HepG2 (cell line): ENCODE data around the gene BAIAP2L2. TPM values are rescaled to one million over a fixed set of nuclear protein-coding genes. Genes with fewer than 3 reads are reported as not detected.
A peak's percentile ranks its signal among the peaks of the same experiment; 100 is the strongest.

Experiments used
- ARNT ChIP-seq: fragments of 450-650 bp; IDR thresholded peaks from 2 replicates; pipeline ENCODE4 v1.6.1; 2017
- ATF6 ChIP-seq: sonication (generic); formaldehyde crosslinking; conservative IDR thresholded peaks from 2 replicates; pipeline ENCODE4 v1.4.0; 2020; ENCODE audit warnings: missing genetic modification reagents
- GATAD1 ChIP-seq: IDR thresholded peaks from 2 replicates; pipeline ENCODE4 v1.6.1; 2016; ENCODE audit warnings: missing genetic modification reagents, missing compliant biosample characterization
- HMGA1 ChIP-seq: sonication (generic); formaldehyde crosslinking; conservative IDR thresholded peaks from 2 replicates; pipeline ENCODE4 v1.4.0; 2020; ENCODE audit warnings: missing genetic modification reagents
- HOXA7 ChIP-seq: sonication (generic); formaldehyde crosslinking; IDR thresholded peaks from 2 replicates; pipeline ENCODE4 v1.8.1; 2022; ENCODE audit warnings: mild to moderate bottlenecking, missing genetic modification reagents, moderate library complexity
- IRF2 ChIP-seq: IDR thresholded peaks from 2 replicates; pipeline ENCODE4 v1.6.1; 2018; ENCODE audit warnings: missing genetic modification reagents, missing compliant biosample characterization
- KLF6 ChIP-seq: IDR thresholded peaks from 2 replicates; pipeline ENCODE4 v1.8.0; 2016; ENCODE audit warnings: missing biosample characterization, missing genetic modification reagents
- KLF9 ChIP-seq: IDR thresholded peaks from 2 replicates; pipeline ENCODE4 v1.6.1; 2016; ENCODE audit warnings: low read depth
- MYPOP ChIP-seq: sonication (generic); formaldehyde crosslinking; IDR thresholded peaks from 2 replicates; pipeline ENCODE4 v1.8.1; 2023; ENCODE audit warnings: mild to moderate bottlenecking, moderate library complexity, missing genetic modification reagents
- NFYC ChIP-seq: IDR thresholded peaks from 2 replicates; pipeline ENCODE4 v1.6.1; 2016; ENCODE audit warnings: missing genetic modification reagents, missing compliant biosample characterization
- PHF21A ChIP-seq: sonication (generic); formaldehyde crosslinking; IDR thresholded peaks from 2 replicates; pipeline ENCODE4 v1.5.0; 2020; ENCODE audit warnings: mild to moderate bottlenecking, missing genetic modification reagents
- PHF8 ChIP-seq: sonication (generic); formaldehyde crosslinking; IDR thresholded peaks from 2 replicates; pipeline ENCODE4 v1.5.0; 2020; ENCODE audit warnings: missing genetic modification reagents
- SAFB2 ChIP-seq: sonication (generic); formaldehyde crosslinking; IDR thresholded peaks from 2 replicates; pipeline ENCODE4 v1.5.1; 2020; ENCODE audit warnings: missing genetic modification reagents, low read depth, mild to moderate bottlenecking, borderline replicate concordance
- THAP11 ChIP-seq: IDR thresholded peaks from 2 replicates; pipeline ENCODE4 v1.6.1; 2016; ENCODE audit warnings: missing biosample characterization, missing genetic modification reagents
- THYN1 ChIP-seq: sonication (generic); formaldehyde crosslinking; IDR thresholded peaks from 2 replicates; pipeline ENCODE4 v1.8.1; 2023; ENCODE audit warnings: low read depth, mild to moderate bottlenecking, moderate library complexity, missing genetic modification reagents, borderline replicate concordance
- YEATS4 ChIP-seq: sonication (generic); formaldehyde crosslinking; IDR thresholded peaks from 2 replicates; pipeline ENCODE4 v1.4.0; 2020; ENCODE audit warnings: missing genetic modification reagents, borderline replicate concordance
- ZBTB34 ChIP-seq: sonication (generic); formaldehyde crosslinking; IDR thresholded peaks from 2 replicates; pipeline ENCODE4 v1.8.0; 2022; ENCODE audit warnings: mild to moderate bottlenecking, missing genetic modification reagents
- ZNF275 ChIP-seq: sonication (generic); formaldehyde crosslinking; IDR thresholded peaks from 2 replicates; pipeline ENCODE4 v1.8.0; 2022; ENCODE audit warnings: missing genetic modification reagents, mild to moderate bottlenecking, inconsistent platforms, borderline replicate concordance
- ZNF556 ChIP-seq: sonication (generic); formaldehyde crosslinking; IDR thresholded peaks from 2 replicates; pipeline ENCODE4 v1.4.0; 2020; ENCODE audit warnings: mild to moderate bottlenecking, missing genetic modification reagents, borderline replicate concordance
- ZNF687 ChIP-seq: sonication (generic); formaldehyde crosslinking; IDR thresholded peaks from 2 replicates; pipeline ENCODE4 v1.5.1; 2020; ENCODE audit warnings: mild to moderate bottlenecking, missing genetic modification reagents, moderate library complexity
- polyA plus RNA-seq, 8 experiments: library from polyadenylated mRNA; depleted of rRNA in 3 of 8; stranded (reverse) in 7 of 8; unstranded in 1 of 8; fragments of >200 nt; fragmentation: Illumina TruSeq in 4 of 8; extraction: Trizol in 4 of 8; gene quantifications; 2 replicates each; pipeline versions ENCODE4 v1.2.1 to v1.2.3, GENCODE V29; 2011 to 2016; ENCODE audit warnings: low read depth in 4 of 8, missing spikeins in 1 of 8, mixed read lengths in 1 of 8; ENCODE audit not compliant: insufficient read depth in 1 of 8
- total RNA-seq, 5 experiments: library from RNA; depleted of rRNA; stranded (reverse); fragments of >200 nt; fragmentation: Illumina TruSeq; extraction: Trizol; gene quantifications; 2 replicates each; pipeline ENCODE4 v1.2.3, GENCODE V29; 2016; ENCODE audit warnings: low read depth in 1 of 5

BAIAP2L2 gene
- total and polyA plus RNA-seq, 2 of the 13 experiments (the other 11 are each of a cell fraction or from before 2014, with no cell fraction given), result 4.4 to 7.5 TPM

- TF ChIP-seq PHF8 (CRISPR knock-in tag) (no peak), THYN1 (CRISPR knock-in tag) (no peak), THAP11 (CRISPR knock-in tag) (no peak), YEATS4 (CRISPR knock-in tag) (no peak), HMGA1 (no peak), MYPOP (CRISPR knock-in tag) (no peak), ZNF275 (no peak), ZNF687 (peak; percentile 41; the same call in 1 of the 2 replicates), KLF9 (no peak), NFYC (CRISPR knock-in tag) (no peak), SAFB2 (CRISPR knock-in tag) (no peak), HOXA7 (no peak), PHF21A (CRISPR knock-in tag) (no peak), IRF2 (CRISPR knock-in tag) (no peak), ZBTB34 (CRISPR knock-in tag) (no peak), ATF6 (CRISPR knock-in tag) (no peak), KLF6 (CRISPR knock-in tag) (no peak), ZNF556 (no peak), ARNT (no peak), GATAD1 (CRISPR knock-in tag) (no peak)
Observed at GRCh38 chr22:38153821-38154562, 43.5 kb upstream of the BAIAP2L2 start (continued).
